Measurements from ENCODE around the gene CLCN1. TPM values are rescaled to one million over a fixed set of nuclear protein-coding genes. Genes with fewer than 3 reads are reported as not detected.

CLCN1 gene
- total RNA-seq, 1 donor from 2014 or later, result not detected

DNA sequence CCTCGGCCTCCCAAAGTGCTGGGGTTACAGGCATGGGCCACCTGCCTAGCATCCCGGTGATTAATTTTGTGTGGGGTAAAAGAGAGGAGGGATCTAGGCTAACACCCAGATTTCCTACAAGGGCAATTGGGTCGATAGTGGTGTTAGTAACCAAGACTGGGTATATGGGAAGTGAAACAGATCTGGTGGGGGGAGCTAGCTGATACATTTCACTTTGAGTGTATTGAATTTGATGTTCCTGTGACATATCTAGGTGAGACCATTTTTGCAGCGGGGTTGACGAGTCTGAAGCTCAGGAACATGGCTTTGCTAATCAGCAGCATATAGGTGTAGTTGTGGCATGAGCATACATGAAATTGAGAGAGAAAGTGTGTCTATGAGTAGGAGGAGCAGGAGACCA, 12.0 kb downstream of the CLCN1 start:
- no peaks in the 10 kb centered on the region for H3K36me3 ChIP-seq
- no peaks in the 10 kb centered on the region for H3K27me3 ChIP-seq
- H3K4me1 ChIP-seq, result peaks cover 10% of the 10 kb centered on the region
- no peak overlapping the region for H3K27ac ChIP-seq
- TF ChIP-seq CTCF (IDR thresholded peaks at IDR 0.05) (no peak), POLR2AphosphoS5 (IDR thresholded peaks at IDR 0.05; ENCODE audit: insufficient read depth in 1 of 2, low read depth in 1 of 2) (no peak), POLR2A (IDR thresholded peaks at IDR 0.05) (no peak)
- H3K4me3 ChIP-seq, result no peak overlapping the region
- intact Hi-C loops (cut with DNase I), result no loop called here
- H3K9me3 ChIP-seq, result no peaks in the 10 kb centered on the region
- no peak for DNase-seq (ENCODE audit: extremely low spot score in 2 of 2)

DNA sequence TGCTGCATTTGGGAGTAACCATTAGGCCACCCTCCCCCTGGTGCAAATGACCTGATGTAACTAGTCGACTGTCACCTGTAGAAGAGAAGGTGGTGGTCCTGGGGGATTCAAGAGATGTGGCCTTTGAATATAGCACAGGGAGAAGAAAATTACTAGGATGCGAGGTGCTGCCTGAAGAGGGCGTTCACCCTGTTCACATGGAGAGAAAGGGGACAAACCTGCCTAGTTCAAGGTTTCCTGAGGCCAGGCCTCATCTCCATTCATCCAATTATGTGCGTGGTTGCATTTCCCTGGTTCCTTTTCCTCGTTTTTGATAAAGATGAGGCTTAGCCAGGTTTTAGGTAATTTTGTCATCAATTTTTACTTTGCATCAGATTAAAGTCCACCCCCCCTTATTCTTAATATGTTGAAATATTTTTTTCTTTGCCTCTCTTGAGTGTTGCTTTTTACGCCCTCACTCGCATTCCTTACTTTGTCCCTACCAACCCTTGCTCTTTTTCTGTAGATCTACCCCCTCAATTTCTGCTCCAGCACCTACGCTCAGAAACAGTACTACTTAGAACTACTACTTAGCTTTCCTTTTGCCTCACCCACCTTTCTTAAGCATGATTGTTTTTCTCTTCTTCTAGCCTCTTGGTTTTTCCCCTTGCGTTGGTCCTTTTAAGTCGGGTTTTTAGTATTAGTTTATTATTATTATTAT, 13.7 kb downstream of the CLCN1 start:
- no peaks in the 10 kb centered on the region for H3K36me3 ChIP-seq
- H3K9me3 ChIP-seq, result no peaks in the 10 kb centered on the region
- TF ChIP-seq CTCF (IDR thresholded peaks at IDR 0.05) (no peak), POLR2AphosphoS5 (IDR thresholded peaks at IDR 0.05; ENCODE audit: insufficient read depth in 1 of 2, low read depth in 1 of 2) (no peak), POLR2A (IDR thresholded peaks at IDR 0.05) (no peak)
- no peak overlapping the region for H3K27ac ChIP-seq
- no peak overlapping the region for H3K4me3 ChIP-seq
- no peaks in the 10 kb centered on the region for H3K27me3 ChIP-seq
- DNase-seq (ENCODE audit: extremely low spot score in 2 of 2), result no peak
- H3K4me1 ChIP-seq, result peaks cover 10% of the 10 kb centered on the region
- intact Hi-C loops (cut with DNase I), result no loop called here

- no peaks in the 10 kb centered on the region for H3K36me3 ChIP-seq
- H3K4me1 ChIP-seq, result peaks cover 10% of the 10 kb centered on the region
- TF ChIP-seq POLR2AphosphoS5 (IDR thresholded peaks at IDR 0.05; ENCODE audit: insufficient read depth in 1 of 2, low read depth in 1 of 2), result peak in 1 of 2 donors; percentile 79
- TF ChIP-seq CTCF (IDR thresholded peaks at IDR 0.05), result no peak
- H3K27ac ChIP-seq, result no peak overlapping the region
- H3K27me3 ChIP-seq, result no peaks in the 10 kb centered on the region
- H3K4me3 ChIP-seq, result no peak overlapping the region
- intact Hi-C loops (cut with DNase I), result no loop called here
- DNase-seq (ENCODE audit: extremely low spot score in 2 of 2), result no peak
- H3K9me3 ChIP-seq, result no peaks in the 10 kb centered on the region
Measured at GRCh38 chr7:143331179-143331801, 15.4 kb downstream of the CLCN1 start.

GRCh38 chr7:143334244-143334643, 18.3 kb downstream of the CLCN1 start:
- intact Hi-C loops (cut with DNase I), result no loop called here
- no peak overlapping the region for H3K27ac ChIP-seq
- no peak for TF ChIP-seq POLR2A (IDR thresholded peaks at IDR 0.05)
- TF ChIP-seq CTCF (IDR thresholded peaks at IDR 0.05), result no peak
- no peak for TF ChIP-seq POLR2AphosphoS5 (IDR thresholded peaks at IDR 0.05; ENCODE audit: insufficient read depth in 1 of 2, low read depth in 1 of 2)
- H3K36me3 ChIP-seq, result no peaks in the 10 kb centered on the region
- H3K9me3 ChIP-seq, result no peaks in the 10 kb centered on the region
- H3K4me1 ChIP-seq, result peaks cover 10% of the 10 kb centered on the region
- H3K4me3 ChIP-seq, result no peak overlapping the region
- DNase-seq (ENCODE audit: extremely low spot score in 2 of 2), result no peak
- H3K27me3 ChIP-seq, result no peaks in the 10 kb centered on the region

- H3K27me3 ChIP-seq, result no peaks in the 10 kb centered on the region
- H3K4me1 ChIP-seq, result no peaks in the 10 kb centered on the region
- TF ChIP-seq CTCF (IDR thresholded peaks at IDR 0.05) (no peak), POLR2A (IDR thresholded peaks at IDR 0.05) (no peak), POLR2AphosphoS5 (IDR thresholded peaks at IDR 0.05; ENCODE audit: insufficient read depth in 1 of 2, low read depth in 1 of 2) (no peak)
- intact Hi-C loops (cut with DNase I), result no loop called here
- H3K4me3 ChIP-seq, result no peak overlapping the region
- no peak for DNase-seq (ENCODE audit: extremely low spot score in 2 of 2)
- no peak overlapping the region for H3K27ac ChIP-seq
- no peaks in the 10 kb centered on the region for H3K36me3 ChIP-seq
- H3K9me3 ChIP-seq, result no peaks in the 10 kb centered on the region
Measured at GRCh38 chr7:143337216-143337615, 21.3 kb downstream of the CLCN1 start.

Measured in vagina (tissue), 2 donors.